HG03108 (cell line): ENCODE data around the gene UXT.

Source experiments
- ATAC-seq: cut with Tn5 transposase; IDR thresholded peaks from one replicate; pipeline ENCODE4 v1.9.1; 2021; ENCODE audit warnings: moderate library complexity; ENCODE audit not compliant: unreplicated experiment

UXT gene

GRCh38 chrX:47649781-47650163 lies 9.2 kb downstream of the UXT start:
- no peak for ATAC-seq

- no peak for ATAC-seq
Observed at GRCh38 chrX:47649271-47649670, 9.7 kb downstream of the UXT start.

GRCh38 chrX:47648376-47648775 lies 10.6 kb downstream of the UXT start:
- no peak for ATAC-seq

- ATAC-seq: no peak
Observed at GRCh38 chrX:47646636-47647035, 12.3 kb downstream of the UXT start.

- no peak for ATAC-seq
Observed at GRCh38 chrX:47645530-47645929, 13.4 kb downstream of the UXT start.

- ATAC-seq: no peak
Observed at GRCh38 chrX:47644557-47645091, 14.4 kb downstream of the UXT start.

GRCh38 chrX:47643926-47644325 lies 15.1 kb downstream of the UXT start:
- ATAC-seq: no peak

GRCh38 chrX:47638816-47639215 lies 20.2 kb downstream of the UXT start:
- ATAC-seq: no peak

GRCh38 chrX:47637546-47638195 lies 21.3 kb downstream of the UXT start:
- peak; percentile 60 for ATAC-seq

- ATAC-seq: no peak
Observed at GRCh38 chrX:47634871-47635575, 24.0 kb downstream of the UXT start.

- no peak for ATAC-seq
Observed at GRCh38 chrX:47633689-47634590, 25.0 kb downstream of the UXT start.

- ATAC-seq: no peak
Observed at GRCh38 chrX:47632666-47633065, 26.3 kb downstream of the UXT start.

GRCh38 chrX:47631676-47632075 lies 27.3 kb downstream of the UXT start:
- no peak for ATAC-seq

- no peak for ATAC-seq
Observed at GRCh38 chrX:47629419-47630200, 29.4 kb downstream of the UXT start, which contains the start of gene CFP. TSS of gene CFP (minus strand) at chrX:47629930. CDS start at chrX:47629844, 86 bp downstream.

- ATAC-seq: no peak
Observed at GRCh38 chrX:47628982-47629381, 30.0 kb downstream of the UXT start.

GRCh38 chrX:47625365-47625764 lies 33.6 kb downstream of the UXT start:
- ATAC-seq: no peak

GRCh38 chrX:47623540-47624027 lies 35.4 kb downstream of the UXT start:
- ATAC-seq: no peak

- ATAC-seq: no peak
Observed at GRCh38 chrX:47621851-47622250, 37.1 kb downstream of the UXT start.

GRCh38 chrX:47620303-47620685 lies 38.7 kb downstream of the UXT start:
- no peak for ATAC-seq

- ATAC-seq: peak; percentile 60
Observed at GRCh38 chrX:47619486-47620302, 39.3 kb downstream of the UXT start, which contains the start of gene SYN1. TSS of gene SYN1 (minus strand) at chrX:47619857. CDS start at chrX:47619728, 129 bp downstream.
